Measurements from ENCODE around the gene PGPEP1. TPM values are rescaled to one million over a fixed set of nuclear protein-coding genes. Genes with fewer than 3 reads are reported as not detected.

PGPEP1 gene
- total and polyA plus RNA-seq, 10 donors = 9.3 to 65.6 (median 37.4) TPM

DNA sequence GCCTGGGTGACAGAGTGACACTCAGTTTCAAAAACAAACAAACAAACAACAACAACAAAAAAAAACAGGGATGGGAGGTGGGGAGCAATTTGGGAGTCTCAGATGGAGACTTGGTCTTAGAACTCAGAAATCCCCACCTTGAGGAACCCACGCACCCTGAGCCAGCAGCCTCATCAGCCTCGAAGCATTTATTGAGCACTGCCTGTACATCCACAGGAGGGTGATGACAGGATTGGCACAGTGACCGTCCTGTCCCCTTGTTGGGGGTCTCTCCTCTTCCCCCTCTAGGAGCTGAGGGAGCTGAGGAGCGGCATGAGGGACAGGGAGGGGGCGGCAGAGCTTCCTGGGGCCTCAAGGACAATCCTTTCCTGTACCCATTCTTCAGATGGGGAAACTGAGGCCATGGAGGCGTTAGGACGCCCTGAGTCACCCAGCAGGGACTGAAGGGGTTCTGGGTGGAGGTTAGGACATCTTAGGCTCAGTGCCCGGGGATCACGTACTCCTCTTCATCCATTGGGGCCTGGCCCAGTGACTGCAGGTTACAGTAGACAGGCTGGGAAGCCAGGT, 51.2 kb downstream of the PGPEP1 start:
- peaks cover 27 to 100% (median 67%) of the 10 kb centered on the region in 6 donors for H3K4me1 ChIP-seq
- H3K4me3 ChIP-seq = peak overlapping the region in 1 of 8 donors; percentile 70
- peak overlapping the region in 6 of 8 donors; percentile 84 to 92 (median 90) for H3K27ac ChIP-seq
- H3K27me3 ChIP-seq (replicated peaks in 1 of 7) = peaks cover 0 to 12% (median 0%) of the 10 kb centered on the region in 7 donors
- peaks cover 0 to 5% (median 0%) of the 10 kb centered on the region in 8 donors for H3K9me3 ChIP-seq
- intact Hi-C loops (cut with DNase I; ENCODE audit: low total_unique reads) = no loop called here
- DNase-seq = no peak
- WGBS, 5 donors = 79 to 83% (median 80%) methylated on average over 4 to 9 of the region's 9 CpGs
- no peak for TF ChIP-seq POLR2AphosphoS5 (IDR thresholded peaks at IDR 0.05)
- no peak for TF ChIP-seq POLR2A (IDR thresholded peaks at IDR 0.05)
- TF ChIP-seq, protein P1, sequence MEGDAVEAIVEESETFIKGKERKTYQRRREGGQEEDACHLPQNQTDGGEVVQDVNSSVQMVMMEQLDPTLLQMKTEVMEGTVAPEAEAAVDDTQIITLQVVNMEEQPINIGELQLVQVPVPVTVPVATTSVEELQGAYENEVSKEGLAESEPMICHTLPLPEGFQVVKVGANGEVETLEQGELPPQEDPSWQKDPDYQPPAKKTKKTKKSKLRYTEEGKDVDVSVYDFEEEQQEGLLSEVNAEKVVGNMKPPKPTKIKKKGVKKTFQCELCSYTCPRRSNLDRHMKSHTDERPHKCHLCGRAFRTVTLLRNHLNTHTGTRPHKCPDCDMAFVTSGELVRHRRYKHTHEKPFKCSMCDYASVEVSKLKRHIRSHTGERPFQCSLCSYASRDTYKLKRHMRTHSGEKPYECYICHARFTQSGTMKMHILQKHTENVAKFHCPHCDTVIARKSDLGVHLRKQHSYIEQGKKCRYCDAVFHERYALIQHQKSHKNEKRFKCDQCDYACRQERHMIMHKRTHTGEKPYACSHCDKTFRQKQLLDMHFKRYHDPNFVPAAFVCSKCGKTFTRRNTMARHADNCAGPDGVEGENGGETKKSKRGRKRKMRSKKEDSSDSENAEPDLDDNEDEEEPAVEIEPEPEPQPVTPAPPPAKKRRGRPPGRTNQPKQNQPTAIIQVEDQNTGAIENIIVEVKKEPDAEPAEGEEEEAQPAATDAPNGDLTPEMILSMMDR (IDR thresholded peaks at IDR 0.05 in 8 of 11, conservative IDR thresholded peaks at IDR 0.05 in 3 of 11) = no peak
- H3K36me3 ChIP-seq = peaks cover 0 to 58% (median 6%) of the 10 kb centered on the region in 6 donors

DNA sequence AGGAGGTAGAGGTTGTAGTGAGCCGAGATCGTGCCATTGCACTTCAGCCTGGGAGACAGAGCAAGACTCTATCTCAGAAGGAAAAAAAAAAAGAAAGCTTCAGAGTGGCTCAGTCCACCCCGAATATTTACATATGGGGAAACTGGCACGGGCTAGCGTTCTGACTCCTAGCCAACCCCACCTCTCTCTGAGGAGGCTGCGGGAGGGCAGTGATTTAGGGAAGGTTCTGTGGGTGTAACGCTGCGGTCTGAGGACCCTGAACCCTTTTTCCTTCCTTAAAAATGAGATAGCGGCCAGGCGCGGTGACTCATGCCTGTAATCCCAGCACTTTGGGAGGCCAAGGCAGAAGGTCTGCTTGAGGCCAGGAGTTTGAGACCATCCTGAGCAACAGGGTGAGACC, 52.0 kb downstream of the PGPEP1 start:
- peak; percentile 90 for DNase-seq
- TF ChIP-seq POLR2AphosphoS5 (IDR thresholded peaks at IDR 0.05) = peak; percentile 26 to 83 (median 67)
- TF ChIP-seq POLR2A (IDR thresholded peaks at IDR 0.05) = no peak
- Histone ChIP-seq H3K27ac (peak overlapping the region; percentile 48 to 92 (median 89)), H3K36me3 (peaks cover 0 to 58% (median 6%) of the 10 kb centered on the region in 6 donors), H3K27me3 (replicated peaks in 1 of 7) (peaks cover 0 to 14% (median 0%) of the 10 kb centered on the region in 7 donors), H3K4me1 (peaks cover 29 to 100% (median 68%) of the 10 kb centered on the region in 6 donors), H3K9me3 (peaks cover 0 to 5% (median 0%) of the 10 kb centered on the region in 8 donors), H3K4me3 (peak overlapping the region in 7 of 8 donors; percentile 7 to 70 (median 58))
- intact Hi-C loops (cut with DNase I; ENCODE audit: low total_unique reads) = no loop called here
- 10 to 31% (median 14%) methylated on average over 11 of the region's 11 CpGs for WGBS, 5 donors

DNA sequence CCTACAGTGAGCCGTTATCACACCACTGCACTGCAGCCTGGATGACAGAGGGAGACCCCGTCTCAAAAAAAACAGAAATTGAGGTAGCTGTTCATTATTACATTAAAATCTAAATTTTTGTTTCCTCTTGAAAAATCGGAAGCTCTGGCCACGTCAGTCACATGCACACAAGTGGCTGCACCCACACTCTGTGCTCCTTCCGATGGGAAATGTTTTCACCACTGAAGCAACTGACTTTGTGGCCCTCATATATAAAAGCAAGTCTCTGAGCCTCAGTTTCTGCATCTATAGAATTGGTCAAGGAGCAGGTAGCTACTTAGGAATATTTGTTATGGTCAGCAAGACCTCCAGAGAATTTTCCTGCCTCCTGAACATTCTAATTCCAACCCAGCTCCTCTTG, 52.5 kb downstream of the PGPEP1 start:
- 19 to 45% (median 25%) methylated on average over 5 of the region's 5 CpGs for WGBS, 5 donors

DNA sequence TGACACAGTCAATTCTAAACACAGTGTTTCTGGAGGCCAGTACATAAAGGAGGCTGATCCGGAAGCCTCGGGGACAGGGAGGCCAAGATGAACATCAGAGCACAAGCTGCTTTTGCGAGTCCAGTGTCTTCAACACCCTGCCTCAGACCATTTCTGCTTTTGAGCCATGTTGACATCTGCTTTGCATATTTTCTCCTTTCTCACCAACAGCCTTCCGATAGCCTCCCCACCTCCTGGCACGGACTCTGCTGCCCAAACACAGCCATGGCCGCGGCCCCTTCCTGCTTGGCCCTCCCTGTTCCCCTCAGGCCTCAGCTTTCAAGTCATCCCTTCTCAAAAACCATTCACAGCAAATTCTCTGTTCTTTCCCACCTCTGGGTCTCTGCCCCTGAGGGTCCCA, 53.4 kb downstream of the PGPEP1 start:
- H3K4me1 ChIP-seq = peaks cover 31 to 100% (median 68%) of the 10 kb centered on the region in 6 donors
- peak; percentile 66 to 78 (median 72) for TF ChIP-seq POLR2AphosphoS5 (IDR thresholded peaks at IDR 0.05)
- TF ChIP-seq, protein P1 (IDR thresholded peaks at IDR 0.05 in 8 of 11, conservative IDR thresholded peaks at IDR 0.05 in 3 of 11) = no peak
- H3K27me3 ChIP-seq (replicated peaks in 1 of 7) = peaks cover 0 to 23% (median 0%) of the 10 kb centered on the region in 7 donors
- peak; percentile 92 for DNase-seq
- peaks cover 0 to 58% (median 6%) of the 10 kb centered on the region in 6 donors for H3K36me3 ChIP-seq
- H3K4me3 ChIP-seq = peak overlapping the region; percentile 2 to 70 (median 42)
- intact Hi-C loops (cut with DNase I; ENCODE audit: low total_unique reads) = no loop called here
- H3K9me3 ChIP-seq = peaks cover 0 to 5% (median 0%) of the 10 kb centered on the region in 8 donors
- 25 to 40% (median 32%) methylated on average over 7 of the region's 7 CpGs for WGBS, 5 donors
- H3K27ac ChIP-seq = peak overlapping the region; percentile 48 to 92 (median 89)

More for the DNA sequence above, 52.5 kb downstream of the PGPEP1 start:
- TF ChIP-seq, protein P1 (IDR thresholded peaks at IDR 0.05 in 8 of 11, conservative IDR thresholded peaks at IDR 0.05 in 3 of 11) = no peak
- TF ChIP-seq POLR2A (IDR thresholded peaks at IDR 0.05) (no peak), POLR2AphosphoS5 (IDR thresholded peaks at IDR 0.05) (no peak)
- DNase-seq = no peak
- Histone ChIP-seq H3K36me3 (peaks cover 0 to 58% (median 6%) of the 10 kb centered on the region in 6 donors), H3K4me1 (peaks cover 27 to 100% (median 68%) of the 10 kb centered on the region in 6 donors), H3K9me3 (peaks cover 0 to 5% (median 0%) of the 10 kb centered on the region in 8 donors), H3K27ac (peak overlapping the region; percentile 48 to 92 (median 89)), H3K27me3 (replicated peaks in 1 of 7) (peaks cover 0 to 19% (median 0%) of the 10 kb centered on the region in 7 donors), H3K4me3 (peak overlapping the region; percentile 9 to 70 (median 42))
- intact Hi-C loops (cut with DNase I; ENCODE audit: low total_unique reads) = no loop called here
